HTERT RPE-1 (cell line): Measurements from ENCODE around the gene TRMT2A.
"Not testable (repeated sequence)": the region's sequence is repeated elsewhere in the genome, so short reads cannot be mapped to it uniquely, and the experiment has no call there.

Experiments
- in situ Hi-C: fragments of 300-500 bp; cut with MboI; formaldehyde crosslinking; loops from 4 replicates; pipeline ENCODE4 v1.14.3; 2020; ENCODE audit warnings: low sequenced_read_pairs

TRMT2A gene

GRCh38 chr22:20089226-20089976 is 27.6 kb downstream of the TRMT2A start:
- in situ Hi-C loops, result no loop called here

- in situ Hi-C loops, result no loop called here
These were observed 28.8 kb downstream of the TRMT2A start for GRCh38 chr22:20088263-20088648.

GRCh38 chr22:20087319-20088262 is 29.4 kb downstream of the TRMT2A start:
- in situ Hi-C loops, result no loop called here

DNA sequence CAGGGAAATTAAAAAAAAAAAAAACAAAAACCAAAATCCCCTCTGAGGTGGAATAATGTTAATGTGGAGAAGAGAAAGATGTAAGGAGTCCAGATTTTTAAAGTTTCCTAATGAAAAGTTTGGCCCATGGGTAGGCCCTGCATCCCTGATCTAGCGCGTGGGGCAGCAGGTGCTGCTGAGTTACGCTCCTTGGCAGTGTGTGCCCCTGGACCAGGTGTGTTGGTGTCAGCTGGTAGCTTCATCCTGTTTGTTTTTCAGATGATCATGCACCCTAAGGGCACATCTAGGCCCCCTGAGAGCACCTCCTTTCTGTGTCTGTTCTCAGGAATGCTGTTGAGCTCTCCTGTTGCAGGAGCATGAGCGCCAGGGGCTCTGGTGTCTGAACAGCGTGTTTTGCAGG is 30.3 kb downstream of the TRMT2A start:
- in situ Hi-C loops, result no loop called here

GRCh38 chr22:20086101-20086599 is 30.9 kb downstream of the TRMT2A start:
- in situ Hi-C loops, result no loop called here

DNA sequence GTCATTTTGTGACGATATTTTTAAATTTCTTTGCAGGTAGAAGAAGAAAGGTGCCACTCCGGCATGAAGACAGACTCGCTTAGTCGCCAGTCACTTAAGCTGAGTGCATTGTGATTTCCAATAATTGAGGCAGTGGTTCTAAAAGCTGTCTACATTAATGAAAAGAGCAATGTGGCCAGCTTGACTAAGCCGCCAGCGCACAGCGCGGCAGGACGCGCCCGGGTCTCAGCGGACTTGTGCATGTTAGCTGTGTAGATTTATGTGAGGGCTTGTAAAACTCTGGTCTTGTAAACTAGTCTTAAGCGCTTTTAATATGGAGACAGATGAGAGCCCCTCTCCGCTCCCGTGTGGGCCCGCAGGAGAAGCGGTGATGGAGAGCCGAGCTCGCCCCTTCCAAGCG is 31.4 kb downstream of the TRMT2A start:
- in situ Hi-C loops, result no loop called here

GRCh38 chr22:20084547-20085413 is 32.2 kb downstream of the TRMT2A start:
- in situ Hi-C loops, result no loop called here

- in situ Hi-C loops, result no loop called here
These were observed 33.0 kb downstream of the TRMT2A start for GRCh38 chr22:20083891-20084546.

DNA sequence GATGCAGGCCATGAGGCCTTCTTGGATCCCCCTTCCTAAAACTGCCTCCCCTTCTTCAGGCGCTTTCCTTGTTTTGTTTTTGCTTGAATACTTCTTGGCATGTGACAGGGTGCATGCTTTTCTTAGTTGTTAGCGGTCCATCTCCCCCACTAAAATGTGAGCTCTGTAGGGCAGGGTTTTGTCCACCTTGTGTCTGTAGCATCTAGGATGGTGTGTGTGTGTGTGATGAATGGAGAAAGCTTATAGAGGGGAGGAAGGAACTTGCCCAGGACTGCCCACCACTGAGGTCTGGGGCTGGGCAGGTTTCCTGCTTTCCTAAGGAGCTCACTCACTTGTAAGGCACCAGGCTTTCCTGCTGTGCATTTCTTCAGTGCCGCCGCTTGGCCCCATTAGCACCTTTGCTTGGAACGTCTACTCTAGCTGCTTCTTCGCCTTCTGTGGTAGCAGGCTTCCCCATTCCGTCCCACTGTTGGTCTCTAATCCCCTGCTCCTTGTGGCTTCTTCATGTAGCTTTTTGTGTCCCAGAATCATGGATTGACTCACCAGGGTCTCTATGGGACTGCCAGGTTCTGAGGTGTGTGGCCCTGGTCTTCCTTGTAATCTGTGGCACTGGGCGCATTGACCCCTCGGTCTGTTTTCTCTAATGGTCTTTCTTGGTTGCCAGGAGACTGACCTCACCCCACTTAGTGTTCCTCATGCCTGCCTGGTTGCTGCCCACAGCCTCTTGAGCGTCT is 33.7 kb downstream of the TRMT2A start:
- in situ Hi-C loops, result no loop called here

DNA sequence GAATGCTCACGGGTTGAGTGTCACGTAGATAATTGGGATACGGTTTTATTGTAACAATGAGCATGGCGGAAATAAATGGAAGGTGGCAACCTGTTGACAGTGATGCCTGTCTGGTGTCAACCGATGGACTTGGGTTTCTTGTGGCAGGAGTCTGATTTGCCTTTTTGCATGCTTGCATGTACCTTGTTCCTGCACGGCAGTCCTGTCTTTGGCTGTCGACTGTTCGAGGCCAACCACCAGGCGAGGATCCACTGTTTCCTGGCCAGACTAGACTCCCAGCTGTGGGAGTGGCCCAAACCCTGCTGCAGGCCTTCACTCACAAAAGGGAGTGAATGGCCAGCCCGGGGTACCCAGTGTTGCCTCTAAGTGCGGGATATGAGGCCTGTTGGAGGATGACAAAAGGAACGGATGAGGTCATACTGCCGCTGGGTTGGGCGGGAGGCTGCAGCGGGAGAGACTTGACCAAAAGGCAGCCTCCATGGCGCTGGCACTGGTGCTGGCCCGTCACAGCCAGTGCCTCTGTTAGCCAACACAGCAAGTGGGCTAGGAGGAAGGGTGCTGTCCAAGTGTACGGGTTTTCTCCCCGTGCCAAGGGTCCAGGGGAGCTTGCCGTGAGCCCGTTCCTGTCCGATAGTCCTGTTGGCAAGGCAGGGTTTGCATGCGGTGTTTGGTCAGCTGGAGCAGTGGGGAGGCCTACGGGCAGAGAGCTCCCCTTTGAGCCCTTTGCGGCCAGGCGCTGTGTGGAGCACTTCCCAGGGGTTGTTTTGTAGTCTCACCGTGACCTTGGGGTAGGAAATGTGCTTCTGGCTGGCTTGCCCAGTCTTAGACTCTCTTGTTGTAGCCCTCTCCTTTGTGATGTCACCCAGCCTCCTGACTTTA is 36.0 kb downstream of the TRMT2A start:
- in situ Hi-C loops, result no loop called here

- in situ Hi-C loops, result no loop called here
These were observed 36.6 kb downstream of the TRMT2A start for GRCh38 chr22:20080445-20080775.

DNA sequence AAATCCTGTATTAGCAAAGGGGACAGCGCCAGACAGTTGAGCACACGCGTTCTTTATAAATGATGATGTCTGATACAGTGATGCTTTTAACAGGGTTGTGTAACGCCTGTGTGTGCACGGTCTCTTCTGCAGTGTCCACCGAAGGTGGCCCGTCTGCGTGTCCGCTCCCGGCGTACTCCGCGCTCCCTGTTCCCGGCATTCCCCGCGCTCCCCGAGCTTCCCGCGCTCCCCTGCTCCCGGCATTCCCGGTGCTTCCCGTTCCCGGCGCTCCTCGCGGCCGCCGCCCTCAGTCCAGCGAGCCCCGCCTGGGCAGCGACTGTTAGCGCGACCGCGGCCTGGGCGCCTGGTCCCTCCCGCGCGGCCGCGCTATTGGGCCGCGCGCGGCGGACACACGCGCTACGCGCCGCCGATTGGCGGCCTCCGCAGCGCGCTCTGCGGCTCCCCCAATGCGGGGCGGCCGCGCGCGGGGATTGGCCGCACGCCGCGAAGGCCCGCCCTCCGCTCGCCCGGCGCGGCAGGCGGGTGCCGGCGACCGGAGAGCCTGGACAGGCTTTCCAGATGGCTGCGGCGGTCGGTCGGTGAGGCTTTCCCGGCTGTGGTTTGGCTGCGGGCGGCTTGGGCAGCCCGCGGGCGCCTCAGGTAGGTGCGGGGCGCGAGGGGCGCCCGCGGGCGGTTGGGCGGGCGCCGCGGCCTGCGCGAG is 37.1 kb downstream of the TRMT2A start, which contains the start of gene DGCR8:
TSS of gene DGCR8 (plus strand) at position 497 of the 700 bp plus-strand sequence. CDS start 5,723 bp downstream, outside the sequence.
- in situ Hi-C loops, result no loop called here

DNA sequence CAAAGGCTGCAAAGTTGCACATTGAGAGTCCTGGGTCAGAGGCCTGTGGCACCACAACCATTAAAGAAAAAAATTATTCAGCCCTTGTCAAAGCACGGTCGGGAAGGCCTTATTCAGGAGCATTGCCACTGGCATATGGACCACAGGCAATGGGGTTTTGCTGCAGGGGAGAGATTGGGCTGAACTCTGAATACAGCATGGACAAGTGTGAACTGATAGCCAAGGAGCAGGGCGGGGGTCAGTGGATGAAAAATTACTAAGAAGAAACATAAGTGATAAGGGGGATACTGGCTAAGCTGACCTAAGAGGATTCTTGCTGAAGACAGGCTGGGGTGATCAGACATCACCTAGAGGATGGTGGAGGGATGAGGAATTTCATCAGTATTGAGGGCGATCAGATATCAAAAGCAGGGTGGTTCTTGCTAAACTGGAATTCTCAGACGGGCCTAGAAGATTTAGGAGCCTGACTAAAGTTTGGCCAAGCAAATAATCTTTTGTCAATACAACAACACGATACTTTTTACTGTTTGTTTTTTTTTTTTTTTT is 40.3 kb downstream of the TRMT2A start:
- in situ Hi-C loops, result no loop called here

- in situ Hi-C loops, result no loop called here
These were observed 45.5 kb downstream of the TRMT2A start for GRCh38 chr22:20071524-20071972.

GRCh38 chr22:20069331-20070042 is 47.5 kb downstream of the TRMT2A start:
- in situ Hi-C loops, result no loop called here

DNA sequence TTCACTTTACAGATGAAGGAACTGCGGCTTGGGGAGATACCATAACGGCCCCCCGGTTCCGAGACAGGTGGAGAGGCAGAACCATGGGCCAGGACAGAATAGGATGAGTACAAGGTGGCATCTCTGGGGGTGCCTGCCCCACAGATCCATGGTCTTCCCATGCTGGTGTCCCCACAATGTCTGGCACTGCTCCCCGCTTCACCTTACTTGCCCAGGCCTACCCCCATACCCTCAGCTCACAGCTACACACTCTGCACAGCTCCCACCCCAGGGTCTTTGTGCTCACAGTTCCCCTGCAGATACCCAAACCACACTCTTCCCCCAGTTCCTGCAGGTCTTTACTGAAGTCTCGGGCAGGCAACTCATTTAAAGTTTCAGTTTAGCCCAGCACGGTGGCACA is 48.4 kb downstream of the TRMT2A start:
- in situ Hi-C loops, result no loop called here

GRCh38 chr22:20067384-20067682 is 49.7 kb downstream of the TRMT2A start:
- in situ Hi-C loops, result not testable (repeated sequence)
